ENCODE data around the gene KCNE3. TPM values are rescaled to one million over a fixed set of nuclear protein-coding genes. Genes with fewer than 3 reads are reported as not detected.

Gene KCNE3
- total and polyA plus RNA-seq, 2 of the 4 experiments (the other 2 are of a cell fraction): 0.05 to 0.18 TPM

GRCh38 chr11:74429205-74429604 is 38.1 kb downstream of the KCNE3 start:
- no peak overlapping the region for H4K5ac ChIP-seq (ENCODE audit: low read depth, low read length)
- H2BK5ac ChIP-seq (ENCODE audit: low read depth, low read length, poor library complexity, severe bottlenecking): no peak overlapping the region
- no peaks in the 10 kb centered on the region for H3K27me3 ChIP-seq (ENCODE audit: control insufficient read depth, insufficient read depth, low read length)
- H3K23ac ChIP-seq (ENCODE audit: low read depth, low read length): no peak overlapping the region
- H2AK5ac ChIP-seq (ENCODE audit: low read depth, low read length): no peak overlapping the region
- no peak overlapping the region for H3K27ac ChIP-seq (ENCODE audit: insufficient read depth, low read length)
- no peak overlapping the region for H3K56ac ChIP-seq (ENCODE audit: extremely low read depth, insufficient read depth, low read length)
- H2AFZ ChIP-seq (replicated peaks; ENCODE audit: low read length, poor library complexity): no peak overlapping the region
- H3K14ac ChIP-seq (replicated peaks; ENCODE audit: low read depth, low read length): no peak overlapping the region
- in situ Hi-C loops (cut with MboI; ENCODE audit: low sequenced_read_pairs): no loop called here
- H3K79me1 ChIP-seq (ENCODE audit: low read depth in 1 of 2, low read length in 2 of 2): no peaks in the 10 kb centered on the region
- dilution Hi-C loops (cut with HindIII; ENCODE audit: low sequenced_read_pairs, unreplicated experiment): no loop called here
- no peak overlapping the region for H2BK20ac ChIP-seq (ENCODE audit: low read depth, low read length)
- no peak overlapping the region for H4K91ac ChIP-seq (ENCODE audit: insufficient read depth, low read depth, low read length)
- no peak overlapping the region for H3K4ac ChIP-seq (ENCODE audit: low read depth, low read length)
- H3K4me2 ChIP-seq (ENCODE audit: low read depth, low read length): no peak overlapping the region
- DNase-seq (no peak), ATAC-seq (ENCODE audit: low read depth) (no peak)
- intact Hi-C loops (cut with micrococcal nuclease): no loop called here
- WGBS, 2 experiments (ENCODE audit: extremely low coverage in 2 of 2, insufficient read length in 1 of 2): no CpG with 5 or more reads among the region's 3 CpGs
- ChIA-PET CTCF (interaction anchor here (1.4 kb wide), 1 partner anchor 40 kb away, joined by 4 read pairs; no protein-coding TSS in a partner anchor), POLR2A (ENCODE audit: unreplicated experiment) (no interaction called here)
- no peak overlapping the region for H3K4me3 ChIP-seq (ENCODE audit: insufficient read depth, low read depth, low read length)
- H4K20me1 ChIP-seq (ENCODE audit: insufficient read depth, low read length): no peaks in the 10 kb centered on the region
- H4K8ac ChIP-seq (ENCODE audit: low read depth in 2 of 2, low read length in 2 of 2): no peak overlapping the region
- H3K9ac ChIP-seq (ENCODE audit: low read depth, low read length): no peak overlapping the region
- no peak overlapping the region for H2BK120ac ChIP-seq (ENCODE audit: low read depth, low read length)
- no peak overlapping the region for H3K18ac ChIP-seq (ENCODE audit: low read depth, low read length)
- no TSS peak for BruUV-seq (replicated peaks)
- no peaks in the 10 kb centered on the region for H3K4me1 ChIP-seq (ENCODE audit: control insufficient read depth, insufficient read depth, low read length)
- H2BK15ac ChIP-seq (ENCODE audit: low read depth, low read length): no peak overlapping the region
- no peaks in the 10 kb centered on the region for H3K9me1 ChIP-seq (ENCODE audit: insufficient read depth, low read length)
- no peak overlapping the region for H2AK9ac ChIP-seq (replicated peaks; ENCODE audit: low read depth, low read length, poor library complexity)
- H3K36me3 ChIP-seq (ENCODE audit: control insufficient read depth, insufficient read depth, low read length): no peaks in the 10 kb centered on the region
- peaks cover 3% of the 10 kb centered on the region; the same call in 1 of the 2 replicates for H3K9me3 ChIP-seq (ENCODE audit: control insufficient read depth, insufficient read depth, low read length)
- TF ChIP-seq USF2 (IDR thresholded peaks at IDR 0.05; ENCODE audit: low read depth, low read length) (no peak), SMC3 (IDR thresholded peaks at IDR 0.05; ENCODE audit: low read depth, low read length) (no peak), MAZ (IDR thresholded peaks at IDR 0.05; ENCODE audit: borderline replicate concordance, low read depth, low read length) (no peak), FOS (IDR thresholded peaks at IDR 0.05; ENCODE audit: low read depth, low read length) (no peak)
